GM21447 (cell line): ENCODE results near the gene ZNF202.
"Not testable (repeated sequence)": the region's sequence is repeated elsewhere in the genome, so short reads cannot be mapped to it uniquely, and the experiment has no call there.

ENCODE experiments used
- ATAC-seq: cut with Tn5 transposase; IDR thresholded peaks from one replicate; pipeline ENCODE4 v1.9.1; 2021; ENCODE audit not compliant: unreplicated experiment

The ZNF202 gene

DNA sequence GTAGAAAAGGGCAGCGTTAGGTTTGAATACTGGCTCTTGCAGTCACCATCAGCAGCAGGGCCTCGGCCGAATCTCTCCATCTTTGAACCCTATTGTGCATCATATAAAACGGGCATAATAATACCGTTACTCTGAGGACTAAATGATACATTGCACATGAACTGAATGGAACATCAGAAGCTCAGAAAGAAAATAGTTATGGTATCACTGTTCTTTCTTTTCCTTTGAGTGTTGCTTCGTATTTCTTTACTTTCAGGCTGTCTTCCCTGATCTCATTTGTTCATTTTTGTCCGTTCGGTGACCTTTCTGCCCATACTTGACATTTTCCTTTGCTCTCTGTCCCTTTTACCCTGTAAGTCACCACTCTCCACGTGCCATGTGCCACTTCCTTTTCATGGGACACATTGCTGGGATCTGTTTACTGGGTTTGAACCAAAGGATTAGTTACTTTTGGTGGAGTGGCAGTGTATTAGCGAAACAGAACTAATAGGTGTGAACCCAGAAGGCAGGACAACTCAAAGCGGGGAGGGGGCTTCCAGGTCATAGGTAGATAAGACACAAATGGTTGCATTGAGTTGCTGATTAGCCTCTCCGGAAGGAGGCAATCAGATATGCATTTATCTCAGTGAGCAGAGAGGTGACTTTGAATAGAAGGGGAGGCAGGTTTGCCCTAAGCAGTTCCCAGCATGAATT is 717 bp upstream of the ZNF202 start:
- no peak for ATAC-seq

DNA sequence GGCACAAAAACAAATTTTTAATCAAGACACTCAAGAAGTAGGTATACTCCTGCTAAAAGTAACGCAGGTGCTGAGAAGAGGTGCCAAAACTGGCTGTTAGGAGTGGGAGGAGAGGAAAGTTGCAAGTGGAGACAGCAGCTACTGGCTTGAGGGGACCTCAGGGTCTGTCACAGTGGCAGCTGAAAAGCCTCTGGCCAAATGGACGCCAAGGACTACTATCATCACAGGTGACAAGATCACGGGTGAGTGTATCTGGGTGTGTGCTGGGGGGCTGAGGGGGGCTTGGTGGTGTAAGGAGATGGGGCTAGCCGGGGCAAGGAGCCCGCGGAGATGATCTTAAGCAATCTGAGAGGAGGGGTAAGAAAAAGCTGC is 687 bp downstream of the ZNF202 start:
- ATAC-seq = peak; percentile 3

GRCh38 chr11:123738374-123738773 is 3.1 kb downstream of the ZNF202 start:
- no peak for ATAC-seq

DNA sequence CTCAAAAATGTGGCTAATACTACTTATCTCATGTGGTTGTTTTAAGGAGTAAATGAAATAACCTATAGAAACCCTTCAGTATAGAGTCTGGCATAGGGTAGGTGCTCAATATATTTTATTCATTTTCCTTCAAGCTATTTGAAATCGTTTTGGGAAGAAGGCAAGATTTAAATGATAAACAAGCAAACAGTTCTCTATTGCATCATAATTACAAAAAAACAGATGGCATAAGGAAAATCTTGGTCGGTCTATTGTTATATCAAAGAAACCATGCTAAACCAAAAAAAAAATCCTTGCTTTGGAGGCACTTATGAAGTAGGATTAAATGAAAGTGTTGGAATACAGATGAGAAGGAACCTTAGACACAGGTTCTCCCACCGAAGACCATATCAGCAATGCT is 4.7 kb downstream of the ZNF202 start:
- no peak for ATAC-seq

GRCh38 chr11:123729602-123730001 is 11.9 kb downstream of the ZNF202 start:
- ATAC-seq = no peak

- ATAC-seq = no peak
Observed at GRCh38 chr11:123725995-123726655, 15.3 kb downstream of the ZNF202 start.

- ATAC-seq = no peak
Observed at GRCh38 chr11:123719452-123719851, 22.0 kb downstream of the ZNF202 start.

- no peak for ATAC-seq
Observed at GRCh38 chr11:123718469-123718868, 23.0 kb downstream of the ZNF202 start.

DNA sequence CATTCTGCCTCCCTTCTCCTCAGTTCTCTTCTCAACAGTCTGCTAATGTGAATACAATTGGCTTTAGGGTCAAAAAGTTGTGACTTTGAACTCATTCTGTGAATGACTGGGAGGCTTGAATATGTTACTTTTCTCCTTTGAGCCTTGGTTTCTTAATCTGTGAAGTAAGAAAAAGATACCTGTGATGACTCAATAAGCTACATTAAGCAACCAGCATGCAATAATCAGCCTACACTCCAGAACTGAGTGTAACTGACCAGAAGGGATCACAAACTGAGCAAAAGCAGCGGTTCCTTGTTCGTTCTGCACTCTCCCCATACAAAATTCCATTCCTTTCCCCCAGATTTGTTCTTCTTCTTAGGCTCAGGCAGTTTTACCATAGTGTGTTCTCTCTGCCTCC is 23.4 kb downstream of the ZNF202 start:
- ATAC-seq = no peak

- not testable (repeated sequence) for ATAC-seq
Observed at GRCh38 chr11:123712627-123713026, 28.8 kb downstream of the ZNF202 start.

DNA sequence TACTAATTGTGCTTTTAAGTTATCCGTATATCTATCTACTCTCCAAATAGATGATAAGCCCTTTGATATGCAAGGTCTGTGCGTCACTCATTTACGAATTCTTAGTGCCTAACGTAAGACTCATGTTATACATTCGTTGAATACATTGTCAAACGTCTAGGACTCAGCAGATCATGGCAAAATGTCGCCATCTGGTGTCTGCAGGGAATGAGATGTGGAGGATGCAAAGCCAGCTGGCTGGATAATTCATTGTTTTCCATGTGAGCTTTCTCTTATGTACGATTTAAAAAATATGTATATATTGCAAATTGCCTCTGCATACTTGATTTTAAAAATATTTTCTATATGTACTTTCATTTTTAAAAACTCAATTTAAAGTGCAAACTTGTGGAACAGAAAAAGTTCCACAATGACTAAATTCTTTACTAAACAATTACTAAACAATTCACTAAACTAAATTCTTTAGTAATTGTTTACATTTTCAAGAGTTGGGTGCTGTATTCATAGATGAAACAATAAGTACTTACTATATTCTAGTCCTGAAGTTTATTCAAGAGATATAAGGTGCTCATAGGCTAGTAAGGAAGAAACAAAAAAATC is 33.8 kb downstream of the ZNF202 start:
- ATAC-seq = no peak

GRCh38 chr11:123707206-123707605 is 34.3 kb downstream of the ZNF202 start:
- ATAC-seq = no peak

- ATAC-seq = no peak
Observed at GRCh38 chr11:123704341-123704740, 37.1 kb downstream of the ZNF202 start.

- ATAC-seq = no peak
Observed at GRCh38 chr11:123702696-123703095, 38.8 kb downstream of the ZNF202 start.

DNA sequence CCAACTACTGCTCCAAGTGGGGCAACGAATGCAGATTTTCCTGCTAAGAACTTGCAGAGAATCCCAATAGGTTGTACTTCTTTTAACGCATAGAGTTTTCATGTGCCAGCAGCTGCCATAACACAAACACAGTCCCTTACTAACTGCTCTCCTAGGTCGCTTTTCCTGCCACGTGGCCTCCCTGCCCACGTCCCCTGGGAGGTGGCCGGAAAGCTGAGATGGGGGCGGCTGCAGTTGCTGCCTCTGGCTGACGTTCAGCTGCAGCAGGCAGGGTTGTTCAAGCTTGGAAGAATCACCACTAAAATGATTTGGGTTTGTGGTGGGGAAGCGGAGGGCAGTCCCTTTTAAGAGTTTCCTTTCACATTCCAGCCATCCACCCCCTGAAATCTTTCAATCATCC is 39.3 kb downstream of the ZNF202 start:
- peak; percentile 81 for ATAC-seq

DNA sequence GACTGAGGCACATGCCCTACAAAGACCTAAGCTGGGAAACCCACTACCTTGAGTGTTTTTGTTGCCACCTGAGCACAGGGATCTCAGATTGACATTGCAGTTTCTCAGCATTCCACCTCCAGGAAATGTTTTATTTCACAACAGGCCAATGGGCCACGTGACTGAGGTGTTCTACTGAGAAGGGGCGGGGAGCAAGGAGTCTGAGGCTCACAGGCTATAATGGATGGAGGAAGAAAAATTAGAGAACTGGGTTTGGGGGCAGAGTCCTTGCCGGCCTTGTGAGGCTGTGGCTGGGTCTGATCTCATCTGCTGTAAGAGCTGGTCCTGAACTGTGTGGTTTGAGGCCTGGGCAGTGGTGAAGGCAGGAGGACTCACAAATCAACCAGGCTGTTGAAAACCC is 40.7 kb downstream of the ZNF202 start:
- no peak for ATAC-seq

DNA sequence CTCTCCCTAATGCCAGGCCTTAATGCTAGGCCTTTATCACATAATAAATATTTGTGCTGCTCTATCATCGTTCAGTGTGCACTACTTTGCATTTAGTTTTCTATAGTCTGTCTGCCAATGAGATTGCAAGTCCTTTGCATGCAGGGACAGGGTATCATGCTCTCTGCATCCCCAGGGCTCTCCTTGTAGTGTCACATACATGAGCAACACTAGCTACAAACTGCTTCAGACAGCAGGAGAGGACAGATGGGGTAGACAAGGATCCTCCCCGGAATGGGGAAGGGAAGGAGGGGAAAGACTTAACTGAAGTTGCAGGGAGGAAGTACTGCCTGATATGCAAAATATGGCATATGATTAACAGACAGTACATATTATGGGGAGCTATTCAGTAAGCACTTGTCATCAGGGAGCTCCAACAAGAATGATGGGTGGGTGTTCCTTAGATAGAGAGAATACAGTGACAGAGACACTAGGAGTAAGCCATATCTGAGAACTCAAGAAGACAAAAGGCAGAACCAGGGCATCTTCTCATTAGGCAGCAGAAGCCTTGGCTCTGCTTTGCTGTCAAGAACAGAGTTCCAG is 42.8 kb downstream of the ZNF202 start:
- no peak for ATAC-seq

DNA sequence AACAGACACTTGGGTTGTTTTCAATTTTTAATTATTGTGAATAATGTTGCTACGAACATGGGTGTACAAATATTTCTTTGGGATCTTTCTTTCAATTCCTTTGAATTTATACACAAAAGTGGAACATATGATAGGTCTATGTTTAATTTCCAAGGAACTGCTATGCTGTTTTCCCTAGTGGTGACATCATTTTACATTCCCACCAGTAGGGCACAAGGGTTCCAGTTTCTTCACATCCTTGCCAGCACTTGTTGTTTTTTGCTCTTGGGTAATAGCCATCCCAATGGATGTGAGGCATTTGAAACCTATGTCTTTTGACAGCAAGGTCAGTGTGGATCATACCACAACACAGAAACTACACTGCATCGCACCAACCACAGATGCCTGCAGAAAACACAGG is 45.3 kb downstream of the ZNF202 start:
- no peak for ATAC-seq

DNA sequence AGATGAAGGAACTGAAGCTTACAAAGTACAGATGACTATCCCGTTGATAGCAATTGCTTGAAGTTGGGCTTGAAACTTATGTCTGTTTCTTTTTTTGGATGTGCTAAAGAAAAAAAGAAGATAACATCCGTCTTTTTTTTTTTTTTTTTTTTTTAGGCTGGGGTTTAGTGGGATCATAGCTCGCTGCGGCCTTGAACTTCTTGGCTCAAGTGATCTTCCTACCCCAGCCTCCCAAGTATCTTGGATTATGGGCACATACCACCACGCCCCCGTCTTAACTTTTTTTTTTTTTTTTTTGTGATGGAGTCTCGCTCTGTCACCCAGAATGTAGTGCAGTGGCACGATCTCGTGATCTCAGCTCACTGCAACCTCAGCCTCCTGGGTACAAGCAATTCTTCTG is 46.2 kb downstream of the ZNF202 start:
- ATAC-seq = no peak

DNA sequence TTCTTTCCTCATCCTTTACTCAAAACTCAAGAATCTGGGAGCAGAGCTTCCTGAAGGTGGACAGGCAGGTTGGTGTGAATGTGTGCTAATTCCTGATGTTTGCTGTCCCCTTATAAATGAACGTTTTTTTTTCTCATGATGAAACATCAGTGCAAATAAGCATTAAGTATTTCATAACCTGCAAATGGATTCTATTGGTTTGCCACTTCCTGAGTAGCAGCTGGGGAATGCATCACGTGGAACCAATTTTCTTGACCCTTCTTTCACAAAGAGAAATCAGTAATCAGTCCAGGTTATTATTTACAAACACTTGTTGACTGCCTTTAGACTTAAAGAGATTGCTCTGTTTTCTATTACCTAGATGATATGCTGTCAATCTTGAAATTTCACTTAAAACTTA is 46.9 kb downstream of the ZNF202 start:
- ATAC-seq = no peak

DNA sequence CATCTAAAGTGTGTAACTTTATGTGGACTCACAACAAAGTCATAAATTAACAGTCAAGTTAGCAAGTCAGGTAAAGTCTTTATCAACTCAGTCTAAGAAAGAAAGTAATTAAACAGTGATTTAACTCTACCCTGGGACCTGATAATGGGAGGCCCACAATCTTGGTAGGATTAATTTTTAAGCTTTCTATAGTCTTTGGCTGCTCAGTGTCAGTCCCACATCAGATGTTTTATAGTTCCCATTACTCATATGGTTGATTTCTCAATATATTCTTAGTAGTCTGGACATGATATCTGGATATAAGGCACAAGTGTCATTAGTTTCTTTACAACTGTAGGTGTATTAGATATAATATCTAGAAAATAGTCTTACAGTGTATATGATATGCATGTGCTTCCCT is 48.5 kb downstream of the ZNF202 start:
- no peak for ATAC-seq

- no peak for ATAC-seq
Observed at GRCh38 chr11:123690485-123690884, 51.0 kb downstream of the ZNF202 start.
